ENCODE measurements around the gene LCP1.

The LCP1 gene

GRCh38 chr13:46137627-46138317 lies 44.2 kb downstream of the LCP1 start:
- no peak for TF ChIP-seq CTCF (IDR thresholded peaks at IDR 0.05; ENCODE audit: poor library complexity, severe bottlenecking)
- no peaks in the 10 kb centered on the region for H3K9me3 ChIP-seq (ENCODE audit: severe bottlenecking)
- H3K27me3 ChIP-seq (ENCODE audit: insufficient read depth, poor library complexity, severe bottlenecking) = no peaks in the 10 kb centered on the region
- no peak overlapping the region for H3K27ac ChIP-seq (ENCODE audit: poor library complexity, severe bottlenecking)
- DNase-seq (ENCODE audit: low spot score) = no peak
- H3K4me3 ChIP-seq (ENCODE audit: severe bottlenecking) = no peak overlapping the region
- no peaks in the 10 kb centered on the region for H3K36me3 ChIP-seq (ENCODE audit: low read depth)
- peaks cover 10% of the 10 kb centered on the region for H3K4me1 ChIP-seq (ENCODE audit: insufficient read depth, poor library complexity, severe bottlenecking)
- ATAC-seq (ENCODE audit: low read depth) = no peak

- Histone ChIP-seq H3K27me3 (ENCODE audit: insufficient read depth, poor library complexity, severe bottlenecking) (no peaks in the 10 kb centered on the region), H3K4me1 (ENCODE audit: insufficient read depth, poor library complexity, severe bottlenecking) (peaks cover 10% of the 10 kb centered on the region), H3K9me3 (ENCODE audit: severe bottlenecking) (no peaks in the 10 kb centered on the region), H3K27ac (ENCODE audit: poor library complexity, severe bottlenecking) (no peak overlapping the region), H3K36me3 (ENCODE audit: low read depth) (no peaks in the 10 kb centered on the region), H3K4me3 (ENCODE audit: severe bottlenecking) (no peak overlapping the region)
- no peak for TF ChIP-seq CTCF (IDR thresholded peaks at IDR 0.05; ENCODE audit: poor library complexity, severe bottlenecking)
- no peak for ATAC-seq (ENCODE audit: low read depth)
- no peak for DNase-seq (ENCODE audit: low spot score)
These were observed 45.3 kb downstream of the LCP1 start for GRCh38 chr13:46136688-46137087.

GRCh38 chr13:46134961-46135522 lies 46.9 kb downstream of the LCP1 start:
- H3K27me3 ChIP-seq (ENCODE audit: insufficient read depth, poor library complexity, severe bottlenecking) = no peaks in the 10 kb centered on the region
- no peaks in the 10 kb centered on the region for H3K36me3 ChIP-seq (ENCODE audit: low read depth)
- H3K4me1 ChIP-seq (ENCODE audit: insufficient read depth, poor library complexity, severe bottlenecking) = peaks cover 10% of the 10 kb centered on the region
- no peaks in the 10 kb centered on the region for H3K9me3 ChIP-seq (ENCODE audit: severe bottlenecking)
- peak; percentile 89 for ATAC-seq (ENCODE audit: low read depth)
- no peak for DNase-seq (ENCODE audit: low spot score)
- TF ChIP-seq CTCF (IDR thresholded peaks at IDR 0.05; ENCODE audit: poor library complexity, severe bottlenecking) = no peak
- no peak overlapping the region for H3K4me3 ChIP-seq (ENCODE audit: severe bottlenecking)
- no peak overlapping the region for H3K27ac ChIP-seq (ENCODE audit: poor library complexity, severe bottlenecking)

- no peak overlapping the region for H3K27ac ChIP-seq (ENCODE audit: poor library complexity, severe bottlenecking)
- H3K4me1 ChIP-seq (ENCODE audit: insufficient read depth, poor library complexity, severe bottlenecking) = peaks cover 10% of the 10 kb centered on the region
- no peaks in the 10 kb centered on the region for H3K27me3 ChIP-seq (ENCODE audit: insufficient read depth, poor library complexity, severe bottlenecking)
- H3K36me3 ChIP-seq (ENCODE audit: low read depth) = no peaks in the 10 kb centered on the region
- H3K9me3 ChIP-seq (ENCODE audit: severe bottlenecking) = no peaks in the 10 kb centered on the region
- H3K4me3 ChIP-seq (ENCODE audit: severe bottlenecking) = no peak overlapping the region
- DNase-seq (ENCODE audit: low spot score) (no peak), ATAC-seq (ENCODE audit: low read depth) (no peak)
- no peak for TF ChIP-seq CTCF (IDR thresholded peaks at IDR 0.05; ENCODE audit: poor library complexity, severe bottlenecking)
These were observed 47.5 kb downstream of the LCP1 start for GRCh38 chr13:46134494-46134893.

- Histone ChIP-seq H3K27ac (ENCODE audit: poor library complexity, severe bottlenecking) (no peak overlapping the region), H3K4me3 (ENCODE audit: severe bottlenecking) (no peak overlapping the region), H3K27me3 (ENCODE audit: insufficient read depth, poor library complexity, severe bottlenecking) (no peaks in the 10 kb centered on the region), H3K36me3 (ENCODE audit: low read depth) (no peaks in the 10 kb centered on the region), H3K4me1 (ENCODE audit: insufficient read depth, poor library complexity, severe bottlenecking) (peaks cover 10% of the 10 kb centered on the region), H3K9me3 (ENCODE audit: severe bottlenecking) (no peaks in the 10 kb centered on the region)
- no peak for ATAC-seq (ENCODE audit: low read depth)
- DNase-seq (ENCODE audit: low spot score) = no peak
- TF ChIP-seq CTCF (IDR thresholded peaks at IDR 0.05; ENCODE audit: poor library complexity, severe bottlenecking) = no peak
These were observed 49.9 kb downstream of the LCP1 start for GRCh38 chr13:46132109-46132508.
